DOHH2 (cell line): ENCODE results near the gene TRIM74.
"Not testable (repeated sequence)": the region's sequence is repeated elsewhere in the genome, so short reads cannot be mapped to it uniquely, and the experiment has no call there.

Experiments
- EZH2phosphoT487 ChIP-seq: fragments of 200-600 bp; sonication (generic); IDR thresholded peaks from 2 replicates; pipeline ENCODE4 v1.6.1; 2017; ENCODE audit warnings: borderline replicate concordance, mild to moderate bottlenecking, antibody characterized with exemption, low read length, moderate library complexity, mixed read lengths
- TF ChIP-seq, protein P1 (sequence below): fragments of 200-600 bp; sonication (generic); IDR thresholded peaks from one replicate; pipeline ENCODE4 v1.5.1; 2014; ENCODE audit warnings: antibody characterized with exemption, mild to moderate bottlenecking, low read depth, low read length; ENCODE audit not compliant: poor library complexity, severe bottlenecking

DNA sequence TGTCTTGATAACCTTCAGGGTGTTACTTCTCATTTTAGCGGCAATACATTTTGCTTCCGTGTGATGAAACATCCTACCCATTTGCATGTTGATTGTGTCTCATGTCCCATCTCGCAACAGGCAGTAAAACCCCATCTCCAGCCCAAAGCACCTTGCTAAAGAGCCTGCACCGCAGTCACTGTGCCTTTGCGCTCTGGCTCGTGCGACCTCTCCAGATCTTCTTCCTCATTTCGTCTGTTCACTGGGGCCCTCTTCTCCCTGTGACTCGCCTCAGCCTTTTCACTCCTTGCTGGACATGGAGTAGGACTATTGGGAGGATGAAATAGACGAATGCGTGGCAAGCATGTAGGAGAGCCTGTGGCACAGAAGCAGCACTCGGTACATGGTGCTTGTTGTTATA, 57.9 kb downstream of the TRIM74 start:
- TF ChIP-seq, protein P1, sequence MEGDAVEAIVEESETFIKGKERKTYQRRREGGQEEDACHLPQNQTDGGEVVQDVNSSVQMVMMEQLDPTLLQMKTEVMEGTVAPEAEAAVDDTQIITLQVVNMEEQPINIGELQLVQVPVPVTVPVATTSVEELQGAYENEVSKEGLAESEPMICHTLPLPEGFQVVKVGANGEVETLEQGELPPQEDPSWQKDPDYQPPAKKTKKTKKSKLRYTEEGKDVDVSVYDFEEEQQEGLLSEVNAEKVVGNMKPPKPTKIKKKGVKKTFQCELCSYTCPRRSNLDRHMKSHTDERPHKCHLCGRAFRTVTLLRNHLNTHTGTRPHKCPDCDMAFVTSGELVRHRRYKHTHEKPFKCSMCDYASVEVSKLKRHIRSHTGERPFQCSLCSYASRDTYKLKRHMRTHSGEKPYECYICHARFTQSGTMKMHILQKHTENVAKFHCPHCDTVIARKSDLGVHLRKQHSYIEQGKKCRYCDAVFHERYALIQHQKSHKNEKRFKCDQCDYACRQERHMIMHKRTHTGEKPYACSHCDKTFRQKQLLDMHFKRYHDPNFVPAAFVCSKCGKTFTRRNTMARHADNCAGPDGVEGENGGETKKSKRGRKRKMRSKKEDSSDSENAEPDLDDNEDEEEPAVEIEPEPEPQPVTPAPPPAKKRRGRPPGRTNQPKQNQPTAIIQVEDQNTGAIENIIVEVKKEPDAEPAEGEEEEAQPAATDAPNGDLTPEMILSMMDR = not testable (repeated sequence)
- TF ChIP-seq EZH2phosphoT487 = not testable (repeated sequence)
